Tibial nerve (tissue), 4 donors: ENCODE measurements around the gene CATSPER3. TPM values are rescaled to one million over a fixed set of nuclear protein-coding genes. Genes with fewer than 3 reads are reported as not detected.

Experiments used
- DNase-seq, 2 donors: peaks; one replicate each; pipeline ENCODE4 v3.0.0-alpha.2; 2019; ENCODE audit warnings: low spot score in 2 of 2
- H3K27ac ChIP-seq, 4 donors: fragments of 200-600 bp; sonication (generic) in 3 of 4; one replicate each; pipeline ENCODE4 v1.5.1; 2017 to 2019; ENCODE audit warnings: mild to moderate bottlenecking in 1 of 4
- H3K27me3 ChIP-seq, 2 donors: fragments of 200-600 bp; sonication (generic) in 1 of 2; one replicate each; pipeline versions ENCODE4 v1.5.1 to v1.6.0; 2017 to 2019
- H3K36me3 ChIP-seq, 3 donors: fragments of 200-600 bp; sonication (generic); one replicate each; pipeline ENCODE4 v1.5.1; 2018 to 2019
- H3K4me1 ChIP-seq, 4 donors: fragments of 200-600 bp; sonication (generic) in 3 of 4; one replicate each; pipeline ENCODE4 v1.5.1; 2017 to 2019
- H3K4me3 ChIP-seq, 4 donors: fragments of 200-600 bp; sonication (generic) in 3 of 4; one replicate each; pipeline ENCODE4 v1.5.1; 2017 to 2019; ENCODE audit warnings: mild to moderate bottlenecking in 1 of 4, moderate library complexity in 1 of 4
- H3K9me3 ChIP-seq, 4 donors: fragments of 200-600 bp; sonication (generic) in 3 of 4; one replicate each; pipeline ENCODE4 v1.5.1; 2017 to 2019
- EP300 ChIP-seq, 2 donors: sonication (generic); formaldehyde crosslinking; IDR thresholded peaks; one replicate each; pipeline ENCODE4 v1.6.1; 2017; ENCODE audit warnings: antibody characterized with exemption in 2 of 2, mild to moderate bottlenecking in 1 of 2
- POLR2A ChIP-seq, 2 donors: fragments of 450-650 bp; IDR thresholded peaks; one replicate each; pipeline ENCODE4 v1.6.1; 2017; ENCODE audit warnings: antibody characterized with exemption in 2 of 2, mild to moderate bottlenecking in 2 of 2, moderate library complexity in 2 of 2
- WGBS, 2 donors: methylation state at CpG; one replicate each; pipeline ENCODE4 v1.1.5; 2018; 5-methylcytosine and 5-hydroxymethylcytosine counted together
- total RNA-seq, 4 donors: library from RNA; depleted of rRNA; stranded (reverse); fragments of >200 nt; gene quantifications; one replicate each; pipeline ENCODE4 v1.1.0, GENCODE V29; 2016
- TF ChIP-seq, protein P1 (sequence below), 5 experiments: fragments of 200-600 bp in 3 of 5; fragments of 450-650 bp in 2 of 5; sonication (generic) in 3 of 5; IDR thresholded peaks; one replicate each; pipeline ENCODE4 v1.5.1; 2016 to 2019; ENCODE audit warnings: antibody characterized with exemption in 5 of 5, mild to moderate bottlenecking in 3 of 5, moderate library complexity in 2 of 5

The CATSPER3 gene
- total RNA-seq, 4 donors from 2014 or later, result 0.90 to 1.3 TPM; not detected in 2

DNA sequence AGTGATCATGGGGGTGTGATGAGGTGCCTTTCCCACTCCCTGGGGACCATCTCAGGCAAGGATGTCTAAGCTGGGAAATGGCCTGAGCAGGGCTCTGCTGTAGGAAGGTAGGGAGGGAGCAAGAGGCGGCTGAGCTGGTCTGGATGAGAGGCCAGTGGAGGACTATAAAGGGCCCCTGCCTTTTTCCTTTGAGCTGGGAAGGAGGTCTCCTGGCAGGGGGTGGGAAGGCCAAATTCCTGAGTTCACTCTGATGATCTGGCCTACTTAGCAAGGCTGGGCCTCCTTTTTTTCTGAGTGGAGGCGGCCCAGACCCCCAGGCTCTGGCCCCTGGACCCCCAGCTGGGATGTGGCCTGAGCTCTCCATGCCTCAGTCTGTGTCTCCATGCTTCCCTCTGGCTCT lies 80.6 kb downstream of the CATSPER3 start:
- H3K27me3 ChIP-seq, result peaks cover 0 to 86% of the 10 kb centered on the region in 2 donors
- TF ChIP-seq, protein P1, sequence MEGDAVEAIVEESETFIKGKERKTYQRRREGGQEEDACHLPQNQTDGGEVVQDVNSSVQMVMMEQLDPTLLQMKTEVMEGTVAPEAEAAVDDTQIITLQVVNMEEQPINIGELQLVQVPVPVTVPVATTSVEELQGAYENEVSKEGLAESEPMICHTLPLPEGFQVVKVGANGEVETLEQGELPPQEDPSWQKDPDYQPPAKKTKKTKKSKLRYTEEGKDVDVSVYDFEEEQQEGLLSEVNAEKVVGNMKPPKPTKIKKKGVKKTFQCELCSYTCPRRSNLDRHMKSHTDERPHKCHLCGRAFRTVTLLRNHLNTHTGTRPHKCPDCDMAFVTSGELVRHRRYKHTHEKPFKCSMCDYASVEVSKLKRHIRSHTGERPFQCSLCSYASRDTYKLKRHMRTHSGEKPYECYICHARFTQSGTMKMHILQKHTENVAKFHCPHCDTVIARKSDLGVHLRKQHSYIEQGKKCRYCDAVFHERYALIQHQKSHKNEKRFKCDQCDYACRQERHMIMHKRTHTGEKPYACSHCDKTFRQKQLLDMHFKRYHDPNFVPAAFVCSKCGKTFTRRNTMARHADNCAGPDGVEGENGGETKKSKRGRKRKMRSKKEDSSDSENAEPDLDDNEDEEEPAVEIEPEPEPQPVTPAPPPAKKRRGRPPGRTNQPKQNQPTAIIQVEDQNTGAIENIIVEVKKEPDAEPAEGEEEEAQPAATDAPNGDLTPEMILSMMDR (IDR thresholded peaks at IDR 0.05), result no peak
- TF ChIP-seq EP300 (IDR thresholded peaks at IDR 0.05), result no peak
- TF ChIP-seq POLR2A (IDR thresholded peaks at IDR 0.05), result no peak

DNA sequence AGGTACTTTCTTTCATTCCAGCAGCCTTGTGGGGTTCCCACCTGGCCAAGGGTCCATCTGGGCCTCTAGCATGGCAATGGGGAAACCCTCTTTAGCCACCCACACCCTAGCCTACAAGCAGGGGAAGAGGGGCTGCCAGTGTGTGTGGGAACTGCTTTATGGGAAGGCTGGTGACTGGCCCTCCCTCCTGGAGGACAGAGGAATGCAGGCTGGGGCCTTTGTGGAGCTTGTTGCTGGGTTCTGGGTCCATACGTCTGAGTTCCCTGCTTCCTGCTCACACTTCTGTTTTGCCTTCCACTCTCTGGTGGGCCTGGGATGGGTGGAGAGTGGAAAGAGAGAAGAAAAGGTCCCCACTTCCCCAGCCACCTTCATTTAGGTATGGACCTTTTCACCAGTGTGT lies 81.2 kb downstream of the CATSPER3 start:
- DNase-seq, result no peak
- H3K9me3 ChIP-seq, result no peaks in the 10 kb centered on the region
- no peak overlapping the region for H3K27ac ChIP-seq
- H3K36me3 ChIP-seq, result no peaks in the 10 kb centered on the region
- H3K4me1 ChIP-seq, result no peaks in the 10 kb centered on the region
- no peak overlapping the region for H3K4me3 ChIP-seq
- WGBS, 2 donors, result 0 to 12% methylated on average over 1 of the region's 1 CpG
- H3K27me3 ChIP-seq, result peaks cover 0 to 86% of the 10 kb centered on the region in 2 donors
- TF ChIP-seq, protein P1 (IDR thresholded peaks at IDR 0.05), result no peak
- TF ChIP-seq POLR2A (IDR thresholded peaks at IDR 0.05), result no peak
- no peak for TF ChIP-seq EP300 (IDR thresholded peaks at IDR 0.05)

More for the DNA sequence above, 80.6 kb downstream of the CATSPER3 start:
- WGBS, 2 donors, result 70 to 94% methylated on average over 2 of the region's 2 CpGs
- no peak overlapping the region for H3K4me3 ChIP-seq
- DNase-seq, result no peak
- H3K9me3 ChIP-seq, result no peaks in the 10 kb centered on the region
- H3K36me3 ChIP-seq, result no peaks in the 10 kb centered on the region
- H3K4me1 ChIP-seq, result no peaks in the 10 kb centered on the region
- H3K27ac ChIP-seq, result no peak overlapping the region

DNA sequence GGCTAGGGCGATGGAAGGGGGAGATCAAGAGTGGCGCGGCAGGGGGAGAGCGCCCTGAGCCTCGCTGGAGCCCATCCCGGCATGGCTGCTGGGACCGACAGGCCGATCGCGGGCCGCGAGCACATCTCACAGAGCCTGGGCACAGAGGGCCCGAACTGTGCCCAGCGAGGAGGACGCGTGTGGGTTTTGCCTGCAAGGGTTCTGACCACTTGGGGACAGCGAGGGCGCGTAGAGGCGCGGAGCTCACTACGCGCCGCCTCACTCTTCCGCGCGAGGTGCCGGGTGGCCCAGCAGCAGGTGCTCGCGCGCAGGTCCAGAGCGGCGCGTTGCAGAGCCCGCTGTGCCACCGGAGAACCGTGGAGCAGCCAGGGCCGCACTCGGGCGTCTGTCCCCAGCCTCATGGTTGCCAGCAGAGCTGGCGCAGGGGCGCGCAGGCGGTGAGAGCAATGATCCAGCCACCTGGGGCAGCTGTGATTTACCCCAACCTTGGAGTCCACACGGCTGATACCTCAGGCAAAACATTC lies 82.6 kb downstream of the CATSPER3 start:
- no peaks in the 10 kb centered on the region for H3K4me1 ChIP-seq
- WGBS, 2 donors, result 11 to 19% methylated on average over 19 to 29 of the region's 45 CpGs
- H3K27me3 ChIP-seq, result peaks cover 0 to 77% of the 10 kb centered on the region in 2 donors
- no peaks in the 10 kb centered on the region for H3K36me3 ChIP-seq
- H3K4me3 ChIP-seq, result no peak overlapping the region
- H3K27ac ChIP-seq, result no peak overlapping the region
- DNase-seq, result no peak
- no peaks in the 10 kb centered on the region for H3K9me3 ChIP-seq
- TF ChIP-seq EP300 (IDR thresholded peaks at IDR 0.05) (no peak), POLR2A (IDR thresholded peaks at IDR 0.05) (no peak)
- TF ChIP-seq, protein P1 (IDR thresholded peaks at IDR 0.05), result no peak

DNA sequence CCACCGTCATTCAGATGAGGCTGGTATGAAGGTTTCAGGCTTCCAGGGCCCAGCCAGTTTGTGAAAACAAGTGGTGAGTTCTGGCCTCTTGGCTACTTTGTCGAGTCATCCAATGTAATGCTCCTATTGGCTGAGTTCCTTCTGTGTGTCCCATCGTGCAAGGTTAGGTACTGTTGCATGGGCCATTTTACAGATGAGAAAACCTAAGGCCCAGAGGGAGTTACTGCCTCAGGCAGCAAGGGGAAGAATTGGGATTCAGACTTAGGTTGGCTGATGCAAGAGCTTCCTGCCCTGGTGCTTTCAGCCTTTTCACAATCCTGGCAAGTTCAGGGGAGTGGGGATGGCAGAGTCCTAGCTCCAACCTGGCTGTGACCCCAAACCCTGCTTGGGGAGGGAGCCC lies 83.7 kb downstream of the CATSPER3 start:
- peaks cover 0 to 67% of the 10 kb centered on the region in 2 donors for H3K27me3 ChIP-seq
- no peaks in the 10 kb centered on the region for H3K4me1 ChIP-seq
- TF ChIP-seq, protein P1 (IDR thresholded peaks at IDR 0.05), result no peak
- TF ChIP-seq EP300 (IDR thresholded peaks at IDR 0.05), result no peak
- TF ChIP-seq POLR2A (IDR thresholded peaks at IDR 0.05), result no peak
- DNase-seq, result no peak
- no peaks in the 10 kb centered on the region for H3K36me3 ChIP-seq
- H3K9me3 ChIP-seq, result no peaks in the 10 kb centered on the region
- H3K4me3 ChIP-seq, result no peak overlapping the region
- H3K27ac ChIP-seq, result no peak overlapping the region
- WGBS, 2 donors, result 40 to 55% methylated on average over 3 of the region's 3 CpGs

DNA sequence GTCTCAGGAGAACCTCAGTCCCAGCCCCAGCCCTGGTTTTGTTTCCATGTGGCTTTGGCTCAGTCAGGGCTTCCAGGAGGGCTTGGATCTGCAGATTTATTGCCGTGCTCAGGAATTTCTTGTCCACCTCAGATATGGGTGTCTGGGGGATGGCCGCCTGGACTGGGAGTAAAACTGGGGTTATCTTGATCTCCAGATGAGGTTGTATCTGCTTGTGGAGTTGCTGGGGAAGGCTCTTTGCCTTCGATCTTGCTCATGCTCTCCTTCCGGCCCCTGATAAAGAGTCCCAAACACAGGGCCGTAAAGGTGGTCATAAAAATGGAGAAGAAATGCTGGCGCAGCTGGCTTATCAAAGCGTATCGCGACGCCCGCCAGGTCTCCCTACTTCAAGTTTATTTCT lies 84.2 kb downstream of the CATSPER3 start:
- 40 to 53% methylated on average over 11 of the region's 11 CpGs for WGBS, 2 donors

More for the DNA sequence above, 84.2 kb downstream of the CATSPER3 start:
- TF ChIP-seq, protein P1 (IDR thresholded peaks at IDR 0.05), result no peak
- TF ChIP-seq EP300 (IDR thresholded peaks at IDR 0.05) (no peak), POLR2A (IDR thresholded peaks at IDR 0.05) (no peak)
- peaks cover 0 to 63% of the 10 kb centered on the region in 2 donors for H3K27me3 ChIP-seq
- no peak for DNase-seq
- no peaks in the 10 kb centered on the region for H3K36me3 ChIP-seq
- no peaks in the 10 kb centered on the region for H3K9me3 ChIP-seq
- H3K27ac ChIP-seq, result no peak overlapping the region
- H3K4me3 ChIP-seq, result no peak overlapping the region
- H3K4me1 ChIP-seq, result no peaks in the 10 kb centered on the region
